ENCODE measurements around the gene NEK10. TPM values are rescaled to one million over a fixed set of nuclear protein-coding genes. Genes with fewer than 3 reads are reported as not detected.

The NEK10 gene
- total RNA-seq, 1 donor from 2014 or later: 6.2 TPM

- DNase-seq (ENCODE audit: low spot score): no peak
Observed at GRCh38 chr3:27228805-27229204, 140.4 kb downstream of the NEK10 start.

DNA sequence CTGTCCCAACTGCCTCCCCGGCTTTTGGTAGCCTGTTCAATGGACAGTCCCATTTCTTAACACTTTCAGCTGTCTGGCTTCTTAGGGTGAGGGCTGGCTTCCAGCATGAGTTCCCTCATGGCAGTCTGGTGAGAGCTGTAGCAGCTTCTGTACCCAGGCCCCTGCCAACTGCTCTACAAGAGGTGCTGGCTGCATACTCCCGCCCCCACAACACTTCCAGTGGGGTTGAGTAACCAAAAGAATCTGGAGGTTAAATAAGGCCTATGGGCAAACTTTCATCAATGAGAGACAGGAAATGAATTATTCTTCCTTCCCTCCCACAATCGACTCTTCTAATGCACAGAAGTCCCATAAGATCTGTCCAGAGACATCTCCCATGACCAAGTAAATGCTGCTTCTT is 145.0 kb downstream of the NEK10 start:
- no peak for DNase-seq (ENCODE audit: low spot score)

DNA sequence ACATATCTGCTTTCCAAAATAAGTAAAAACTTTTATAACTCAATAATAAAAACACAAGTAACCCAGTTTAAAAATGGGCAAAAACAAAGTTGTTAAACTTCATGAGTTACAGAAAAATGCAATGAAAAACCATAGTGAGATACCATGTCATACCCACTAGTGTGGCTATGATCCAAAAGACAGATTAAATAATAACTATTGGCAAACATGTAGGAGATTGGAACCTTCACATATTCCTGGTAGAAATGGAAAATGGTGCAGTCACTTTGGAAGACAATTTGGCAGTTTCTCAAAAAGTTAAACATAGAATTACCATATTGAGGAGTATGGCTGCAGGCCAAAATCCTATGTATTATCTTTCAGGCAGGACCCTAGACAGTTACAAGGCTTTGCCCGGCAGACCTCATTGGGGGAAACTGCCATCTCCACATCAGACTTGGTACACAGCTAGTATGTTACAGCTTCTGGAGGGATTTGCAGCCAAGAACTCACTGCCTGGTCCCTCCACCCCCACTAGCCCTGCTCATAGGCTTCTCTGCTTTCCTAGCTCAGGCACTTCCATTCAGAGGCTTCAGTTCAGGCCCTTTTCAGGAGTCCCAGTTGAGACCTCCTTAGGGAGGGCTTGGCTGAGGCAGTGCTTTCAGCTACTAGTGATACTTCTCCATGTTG is 147.8 kb downstream of the NEK10 start:
- DNase-seq (ENCODE audit: low spot score): no peak

DNA sequence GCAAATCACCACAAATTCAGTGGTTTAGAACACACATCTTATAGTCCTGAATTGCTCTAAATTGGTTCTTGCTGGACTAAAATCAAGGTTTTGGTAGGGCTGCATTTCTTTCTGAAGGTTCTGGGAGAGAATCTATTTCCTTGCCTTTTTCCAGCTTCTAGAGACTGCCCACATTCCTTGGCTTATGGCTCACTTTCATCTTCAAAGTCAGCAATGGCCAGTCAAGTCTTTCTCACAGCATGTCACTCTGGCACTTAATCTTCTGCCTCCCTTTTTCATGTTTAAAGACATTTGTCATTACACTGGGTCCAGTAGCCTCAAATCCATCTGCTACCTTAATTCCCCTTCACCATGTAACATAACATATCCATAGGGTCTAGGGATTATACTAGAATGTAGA is 149.0 kb downstream of the NEK10 start:
- no peak for DNase-seq (ENCODE audit: low spot score)

- DNase-seq (ENCODE audit: low spot score): no peak
Observed at GRCh38 chr3:27219127-27219845, 149.9 kb downstream of the NEK10 start.

DNA sequence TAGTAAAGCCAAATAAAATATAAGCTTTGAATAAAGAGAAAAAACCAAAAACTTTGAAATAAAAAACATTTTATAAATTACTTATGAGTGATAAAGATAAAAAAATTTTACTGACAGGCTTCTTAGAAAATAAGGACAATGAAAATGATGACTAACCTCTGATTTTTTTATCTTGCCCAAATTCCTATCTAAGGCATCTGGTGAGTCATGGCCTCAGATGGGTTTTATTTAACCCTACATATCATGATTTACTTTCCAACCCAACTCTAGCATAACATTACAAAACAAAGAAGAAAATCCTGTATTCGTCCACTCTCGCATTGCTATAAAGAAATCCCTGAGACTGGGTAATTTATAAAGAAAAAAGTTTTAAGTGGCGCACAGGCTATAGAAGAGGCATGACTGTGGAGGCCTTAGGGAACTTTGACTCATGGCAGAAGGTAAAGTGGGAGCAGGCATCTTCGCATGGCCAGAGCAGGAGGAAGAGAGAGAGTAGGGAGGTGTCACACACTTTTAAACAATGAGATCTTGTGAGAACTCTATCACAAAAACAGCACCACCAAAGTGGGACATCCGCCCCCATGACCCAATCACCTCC is 152.1 kb downstream of the NEK10 start:
- no peak for DNase-seq (ENCODE audit: low spot score)

DNA sequence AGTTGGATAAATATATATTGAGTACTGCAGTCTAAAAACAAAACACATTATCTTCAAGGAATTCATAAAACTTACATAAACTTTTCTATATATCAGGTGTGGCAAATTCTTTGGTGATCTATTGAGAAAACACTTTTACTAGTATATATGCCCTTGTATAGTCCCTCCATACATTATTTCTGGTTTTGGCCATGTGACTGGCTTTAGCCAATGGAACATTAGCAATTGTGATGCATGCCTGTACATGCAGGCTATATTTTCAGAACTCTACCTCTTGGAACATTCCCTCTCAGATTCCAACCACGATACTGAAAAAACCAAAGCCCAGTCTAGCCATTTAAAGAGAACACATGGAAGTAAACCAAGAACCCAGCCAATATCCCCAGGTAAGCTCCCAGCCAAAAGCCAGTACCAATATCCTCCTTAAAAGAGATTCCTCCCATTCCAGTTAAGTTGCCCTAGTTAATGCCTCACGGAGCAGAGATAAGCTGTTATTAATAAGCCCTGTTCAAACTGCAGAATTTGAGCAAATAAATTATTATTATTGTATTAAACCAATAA is 152.8 kb downstream of the NEK10 start:
- no peak for DNase-seq (ENCODE audit: low spot score)

- no peak for DNase-seq (ENCODE audit: low spot score)
Observed at GRCh38 chr3:27213450-27213849, 155.7 kb downstream of the NEK10 start.

DNA sequence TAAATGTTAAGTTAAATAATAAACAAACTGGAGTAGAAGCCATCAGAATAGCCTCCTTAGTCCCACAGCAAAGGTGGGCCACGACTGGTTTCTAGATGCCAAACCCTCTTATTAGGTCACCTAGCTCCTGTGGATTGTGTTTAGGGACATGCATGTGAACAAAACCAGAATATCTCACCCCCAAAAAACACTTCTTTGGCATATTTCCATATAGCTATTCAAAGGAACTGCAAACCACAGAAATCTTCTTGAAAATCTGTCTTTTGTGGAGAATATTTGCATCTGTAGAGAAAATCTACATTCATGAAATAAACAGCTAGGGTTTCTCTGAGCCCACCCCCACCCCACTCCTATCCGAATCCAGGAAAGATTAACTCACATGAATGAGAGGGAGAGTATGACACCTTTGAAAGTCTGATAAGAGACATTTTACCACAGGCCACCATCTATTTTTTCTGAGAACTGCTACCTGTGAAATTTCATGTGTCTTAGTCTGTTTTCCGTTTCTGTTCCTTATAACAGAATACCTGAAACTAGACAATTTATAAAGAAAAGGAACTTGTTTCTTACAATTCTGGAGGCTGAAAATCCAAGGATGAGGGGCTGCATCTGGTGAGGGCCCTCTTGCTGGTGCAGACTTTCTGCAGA is 159.4 kb downstream of the NEK10 start:
- DNase-seq (ENCODE audit: low spot score): no peak

GRCh38 chr3:27208961-27209616 is 160.1 kb downstream of the NEK10 start:
- DNase-seq (ENCODE audit: low spot score): no peak

- no peak for DNase-seq (ENCODE audit: low spot score)
Observed at GRCh38 chr3:27202959-27203358, 166.2 kb downstream of the NEK10 start.

DNA sequence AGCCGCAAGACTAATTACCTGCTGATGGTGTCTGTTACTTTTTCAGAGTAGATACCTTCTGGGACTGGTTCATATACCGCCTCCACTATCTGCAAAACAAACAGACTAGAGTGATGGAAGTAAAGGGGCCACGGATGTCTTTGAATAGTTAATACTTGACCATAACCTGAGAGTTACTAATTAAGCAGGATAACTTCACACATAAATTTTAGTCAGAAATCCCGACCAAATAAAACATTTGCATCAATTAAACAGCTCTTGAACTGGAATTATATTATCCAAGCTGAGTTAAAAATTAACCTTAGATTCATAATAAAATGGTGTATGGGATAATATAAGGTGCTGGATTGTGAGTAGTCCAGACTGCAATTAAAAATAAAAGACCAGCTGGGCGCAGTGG is 167.7 kb downstream of the NEK10 start:
- peak; percentile 32 for DNase-seq (ENCODE audit: low spot score)

DNA sequence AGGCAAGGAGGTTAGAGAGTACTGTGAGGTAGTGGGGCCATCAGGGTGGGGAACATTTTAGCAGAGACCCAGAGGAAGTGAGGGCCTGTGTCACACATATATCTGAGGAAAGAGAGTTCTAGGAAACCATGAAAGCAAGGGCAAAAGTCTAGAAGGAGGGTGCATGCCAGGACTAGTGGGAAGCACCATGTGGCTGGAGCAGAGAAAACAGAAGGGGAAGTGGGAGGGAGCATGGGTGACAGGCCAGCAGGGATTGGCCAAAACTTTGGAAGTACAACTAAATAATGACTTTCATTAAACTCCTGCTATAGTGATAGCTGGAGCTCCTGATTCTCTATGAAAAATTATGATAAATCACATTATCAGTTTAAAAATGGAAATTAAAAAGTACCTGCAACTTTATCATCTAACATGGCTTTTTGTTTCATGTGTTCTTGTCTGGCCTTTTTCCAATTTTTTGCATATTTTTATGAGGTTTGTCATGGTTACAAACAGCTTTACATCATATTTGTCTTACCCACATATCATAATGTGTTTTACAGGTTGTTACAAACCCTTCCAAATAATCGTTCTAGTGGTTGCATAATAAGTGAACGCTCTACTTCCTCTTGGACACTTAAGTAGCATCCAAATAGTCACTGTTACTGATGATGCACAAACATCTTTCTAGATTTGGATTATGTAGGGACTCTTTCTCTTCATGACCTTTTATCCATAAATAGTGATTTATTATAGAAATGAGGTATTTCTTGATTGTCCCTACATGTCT is 168.3 kb downstream of the NEK10 start:
- no peak for DNase-seq (ENCODE audit: low spot score)

- DNase-seq (ENCODE audit: low spot score): no peak
Observed at GRCh38 chr3:27194861-27195483, 174.2 kb downstream of the NEK10 start.

DNA sequence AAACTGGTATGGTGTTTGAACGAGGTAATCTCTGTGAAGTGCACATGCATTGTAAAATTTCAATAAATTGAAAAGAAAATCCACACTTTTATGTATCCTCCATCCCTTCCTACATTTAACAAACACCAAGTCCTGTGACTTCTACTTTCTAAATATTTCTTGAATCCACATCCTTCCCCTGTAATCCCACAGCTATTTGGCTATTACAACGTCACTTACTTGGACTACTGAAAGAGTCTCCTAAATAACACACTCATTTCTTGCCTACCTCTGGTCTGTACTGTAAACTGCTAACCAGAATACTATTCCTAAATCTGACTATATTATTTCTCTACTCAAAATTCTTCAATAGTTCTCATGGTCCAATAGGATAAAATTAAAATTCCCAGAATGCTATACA is 176.1 kb downstream of the NEK10 start:
- DNase-seq (ENCODE audit: low spot score): no peak

DNA sequence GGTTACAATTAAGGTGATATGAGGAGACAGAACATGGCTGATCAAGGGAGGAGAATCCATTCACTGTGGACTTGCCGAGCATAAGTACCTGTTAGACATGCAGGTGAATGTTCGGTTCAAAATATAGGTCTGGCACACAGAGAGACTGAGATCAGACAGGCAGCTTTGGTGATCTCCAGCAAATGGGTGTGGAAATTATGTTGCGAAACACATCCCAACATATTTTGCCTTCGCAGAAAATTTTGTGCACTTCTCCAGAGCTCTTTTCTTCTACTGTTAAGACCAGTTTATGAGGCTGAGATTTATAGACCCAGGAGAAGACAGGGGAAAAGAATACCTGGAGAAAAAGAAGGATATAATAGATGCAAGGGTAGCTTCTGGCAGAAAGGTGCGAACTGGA is 183.2 kb downstream of the NEK10 start:
- no peak for DNase-seq (ENCODE audit: low spot score)

DNA sequence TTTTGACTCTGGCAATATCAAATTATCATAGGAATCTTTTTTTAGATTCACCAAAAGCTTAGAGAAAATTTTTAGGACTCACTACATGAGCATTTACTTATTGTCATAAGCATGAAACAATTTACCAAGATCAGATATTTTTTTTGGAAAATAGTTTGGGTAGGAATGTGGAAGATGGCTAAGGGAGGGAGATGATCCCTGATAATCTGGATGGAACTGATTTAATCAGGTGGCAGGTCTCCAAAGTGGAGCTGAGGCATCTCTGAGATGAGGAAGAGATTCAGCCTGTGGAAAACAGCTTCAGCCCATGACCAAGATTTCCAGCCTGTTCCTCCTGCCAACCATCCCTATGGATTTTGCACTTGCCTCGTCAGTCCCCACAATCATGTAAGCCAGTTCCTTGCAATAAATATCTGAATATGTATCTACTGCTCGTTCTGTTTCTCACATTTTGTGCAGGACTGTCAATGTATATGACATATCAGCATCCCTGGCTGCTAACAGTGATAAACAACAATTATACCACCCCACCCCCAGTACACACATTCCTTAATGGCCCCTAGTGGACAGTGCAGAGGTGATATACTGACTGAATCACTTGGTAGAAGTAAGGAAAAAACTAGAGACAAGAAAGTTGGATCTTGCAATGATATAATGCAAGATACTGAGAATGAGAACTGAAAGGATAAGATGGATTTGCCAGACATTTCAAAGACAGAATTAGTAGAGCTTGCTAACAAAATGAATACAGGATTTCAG is 183.8 kb downstream of the NEK10 start:
- DNase-seq (ENCODE audit: low spot score): no peak

DNA sequence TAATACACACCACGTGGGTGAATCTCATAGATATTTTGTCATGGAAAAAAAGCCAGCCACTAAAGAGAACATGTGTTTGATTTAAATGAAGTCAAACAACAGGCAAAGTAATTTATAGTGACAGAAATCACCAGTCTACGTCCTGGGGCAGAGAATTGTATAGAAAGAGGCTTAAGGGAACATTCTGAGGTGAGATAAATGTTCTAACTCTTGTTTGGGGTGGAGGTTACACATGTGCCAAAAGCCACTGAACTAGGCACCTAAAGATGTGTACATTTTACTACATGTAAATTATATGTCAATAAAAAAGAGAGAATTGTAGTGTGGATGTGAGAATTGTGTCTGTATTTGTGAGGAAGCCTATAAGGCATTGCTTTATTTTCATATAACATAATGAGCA is 184.9 kb downstream of the NEK10 start:
- DNase-seq (ENCODE audit: low spot score): no peak

- DNase-seq (ENCODE audit: low spot score): no peak
Observed at GRCh38 chr3:27176256-27176655, 192.9 kb downstream of the NEK10 start.

DNA sequence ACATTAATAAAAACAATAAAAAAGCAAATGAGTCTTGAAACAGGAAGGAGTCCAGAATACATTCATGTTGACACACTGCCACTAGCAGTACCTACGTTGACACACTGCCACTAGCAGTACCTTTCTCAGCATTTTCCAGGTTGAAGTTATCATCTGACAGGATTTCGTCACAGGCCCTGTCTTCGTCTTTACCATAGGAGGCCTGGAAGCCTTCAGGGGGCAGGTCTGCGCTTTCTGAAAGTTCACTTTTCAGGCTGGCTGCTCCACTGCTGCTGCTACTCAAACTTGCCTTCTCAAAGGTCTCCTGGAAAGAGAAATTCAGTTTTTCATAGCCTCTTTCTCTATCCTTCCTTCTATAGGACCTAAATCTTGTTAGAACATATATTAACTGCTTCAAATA is 194.7 kb downstream of the NEK10 start:
- no peak for DNase-seq (ENCODE audit: low spot score)
